Measurements from ENCODE around the gene ARAP1. TPM values are rescaled to one million over a fixed set of nuclear protein-coding genes. Genes with fewer than 3 reads are reported as not detected.

Gene ARAP1
- total and polyA plus RNA-seq, 2 donors (not counting 1 experiment from before 2014, with no cell fraction given) = 41.8 to 113 TPM

- H3K9ac ChIP-seq (ENCODE audit: insufficient read depth, low read length) = no peak overlapping the region
- H3K4me2 ChIP-seq (ENCODE audit: extremely low read depth, insufficient read depth, low read length) = no peak overlapping the region
- no peak overlapping the region for H3K27ac ChIP-seq (ENCODE audit: insufficient read depth, low read length)
- no peak overlapping the region for H2AFZ ChIP-seq (ENCODE audit: low read length)
- H3K36me3 ChIP-seq (ENCODE audit: control insufficient read depth, insufficient read depth, low read length) = no peaks in the 10 kb centered on the region
- H3K27me3 ChIP-seq (ENCODE audit: control insufficient read depth, insufficient read depth, low read length) = peaks cover 49% of the 10 kb centered on the region
- DNase-seq (ENCODE audit: low read depth in 2 of 2) = no peak
- no peaks in the 10 kb centered on the region for H3K9me3 ChIP-seq (ENCODE audit: control insufficient read depth, insufficient read depth, low read depth, low read length)
- no peaks in the 10 kb centered on the region for H3K4me1 ChIP-seq (ENCODE audit: control insufficient read depth, extremely low read depth, insufficient read depth, low read length)
- TF ChIP-seq EZH2 (IDR thresholded peaks at IDR 0.05; ENCODE audit: low read length, missing control alignments) = no peak
- no peak for TF ChIP-seq CTCF (conservative IDR thresholded peaks at IDR 0.05 in 1 of 2, IDR thresholded peaks at IDR 0.05 in 1 of 2; ENCODE audit: low read depth in 1 of 2, low read length in 2 of 2)
- no peaks in the 10 kb centered on the region for H4K20me1 ChIP-seq (ENCODE audit: control insufficient read depth, extremely low read depth, insufficient read depth, low read length)
- no peak overlapping the region for H3K4me3 ChIP-seq (replicated peaks in 1 of 4; ENCODE audit: control extremely low read depth in 1 of 4, insufficient read depth in 1 of 4, low read depth in 3 of 4, low read length in 4 of 4)
- no peaks in the 10 kb centered on the region for H3K79me2 ChIP-seq (ENCODE audit: control insufficient read depth, insufficient read depth, low read length)
These were observed 80.8 kb downstream of the ARAP1 start for GRCh38 chr11:72671152-72672099.

DNA sequence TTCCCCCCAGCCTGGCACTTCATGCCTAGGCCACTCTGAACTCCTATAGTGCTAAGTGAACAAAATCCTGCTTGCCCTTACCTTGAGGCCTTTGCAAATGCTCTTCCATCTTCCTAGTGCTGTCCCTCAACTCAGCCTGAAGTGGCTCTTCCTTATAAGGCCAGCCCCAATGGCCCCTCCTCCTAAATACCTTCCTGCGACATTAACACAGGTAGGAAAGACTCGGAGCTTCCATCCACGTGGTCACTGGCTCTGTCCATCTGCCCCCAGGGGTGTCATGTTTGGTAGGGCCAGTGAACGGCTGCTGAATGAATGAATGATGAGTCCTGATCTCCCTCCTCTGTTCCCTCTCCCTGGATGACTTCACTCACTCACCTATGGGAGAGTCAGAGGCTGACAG is 82.2 kb downstream of the ARAP1 start:
- Histone ChIP-seq H4K20me1 (ENCODE audit: control insufficient read depth, extremely low read depth, insufficient read depth, low read length) (no peaks in the 10 kb centered on the region), H3K36me3 (ENCODE audit: control insufficient read depth, insufficient read depth, low read length) (no peaks in the 10 kb centered on the region), H2AFZ (ENCODE audit: low read length) (no peak overlapping the region), H3K9me3 (ENCODE audit: control insufficient read depth, insufficient read depth, low read depth, low read length) (no peaks in the 10 kb centered on the region), H3K27me3 (ENCODE audit: control insufficient read depth, insufficient read depth, low read length) (peaks cover 37% of the 10 kb centered on the region), H3K4me1 (ENCODE audit: control insufficient read depth, extremely low read depth, insufficient read depth, low read length) (no peaks in the 10 kb centered on the region), H3K9ac (ENCODE audit: insufficient read depth, low read length) (no peak overlapping the region), H3K4me2 (ENCODE audit: extremely low read depth, insufficient read depth, low read length) (no peak overlapping the region), H3K4me3 (replicated peaks in 1 of 4; ENCODE audit: control extremely low read depth in 1 of 4, insufficient read depth in 1 of 4, low read depth in 3 of 4, low read length in 4 of 4) (no peak overlapping the region), H3K27ac (ENCODE audit: insufficient read depth, low read length) (no peak overlapping the region), H3K79me2 (ENCODE audit: control insufficient read depth, insufficient read depth, low read length) (no peaks in the 10 kb centered on the region)
- no peak for DNase-seq (ENCODE audit: low read depth in 2 of 2)
- TF ChIP-seq EZH2 (IDR thresholded peaks at IDR 0.05; ENCODE audit: low read length, missing control alignments) (no peak), CTCF (conservative IDR thresholded peaks at IDR 0.05 in 1 of 2, IDR thresholded peaks at IDR 0.05 in 1 of 2; ENCODE audit: low read depth in 1 of 2, low read length in 2 of 2) (no peak)

- H3K4me2 ChIP-seq (ENCODE audit: extremely low read depth, insufficient read depth, low read length) = no peak overlapping the region
- H2AFZ ChIP-seq (ENCODE audit: low read length) = no peak overlapping the region
- TF ChIP-seq EZH2 (IDR thresholded peaks at IDR 0.05; ENCODE audit: low read length, missing control alignments) (no peak), CTCF (conservative IDR thresholded peaks at IDR 0.05 in 1 of 2, IDR thresholded peaks at IDR 0.05 in 1 of 2; ENCODE audit: low read depth in 1 of 2, low read length in 2 of 2) (no peak)
- H3K4me1 ChIP-seq (ENCODE audit: control insufficient read depth, extremely low read depth, insufficient read depth, low read length) = no peaks in the 10 kb centered on the region
- H3K36me3 ChIP-seq (ENCODE audit: control insufficient read depth, insufficient read depth, low read length) = no peaks in the 10 kb centered on the region
- H3K79me2 ChIP-seq (ENCODE audit: control insufficient read depth, insufficient read depth, low read length) = no peaks in the 10 kb centered on the region
- peaks cover 34% of the 10 kb centered on the region for H3K27me3 ChIP-seq (ENCODE audit: control insufficient read depth, insufficient read depth, low read length)
- H3K4me3 ChIP-seq (replicated peaks in 1 of 4; ENCODE audit: control extremely low read depth in 1 of 4, insufficient read depth in 1 of 4, low read depth in 3 of 4, low read length in 4 of 4) = no peak overlapping the region
- no peak overlapping the region for H3K9ac ChIP-seq (ENCODE audit: insufficient read depth, low read length)
- no peak overlapping the region for H3K27ac ChIP-seq (ENCODE audit: insufficient read depth, low read length)
- no peaks in the 10 kb centered on the region for H3K9me3 ChIP-seq (ENCODE audit: control insufficient read depth, insufficient read depth, low read depth, low read length)
- no peaks in the 10 kb centered on the region for H4K20me1 ChIP-seq (ENCODE audit: control insufficient read depth, extremely low read depth, insufficient read depth, low read length)
- peak in 1 of 2 donors; percentile 19 for DNase-seq (ENCODE audit: low read depth in 2 of 2)
These were observed 82.7 kb downstream of the ARAP1 start for GRCh38 chr11:72669527-72669926.
